Activated CD4-positive, alpha-beta T cell treated with anti-CD3 and anti-CD28 coated beads, Interleukin-2, amount 50 U/mL, for 16 hours (primary cell): ENCODE results near the gene DRC1.
"Not testable (repeated sequence)": the region's sequence is repeated elsewhere in the genome, so short reads cannot be mapped to it uniquely, and the experiment has no call there.

ENCODE experiments used
- DNase-seq: peaks from one replicate; pipeline ENCODE4 v3.0.0-alpha.2; 2020

DRC1 gene

DNA sequence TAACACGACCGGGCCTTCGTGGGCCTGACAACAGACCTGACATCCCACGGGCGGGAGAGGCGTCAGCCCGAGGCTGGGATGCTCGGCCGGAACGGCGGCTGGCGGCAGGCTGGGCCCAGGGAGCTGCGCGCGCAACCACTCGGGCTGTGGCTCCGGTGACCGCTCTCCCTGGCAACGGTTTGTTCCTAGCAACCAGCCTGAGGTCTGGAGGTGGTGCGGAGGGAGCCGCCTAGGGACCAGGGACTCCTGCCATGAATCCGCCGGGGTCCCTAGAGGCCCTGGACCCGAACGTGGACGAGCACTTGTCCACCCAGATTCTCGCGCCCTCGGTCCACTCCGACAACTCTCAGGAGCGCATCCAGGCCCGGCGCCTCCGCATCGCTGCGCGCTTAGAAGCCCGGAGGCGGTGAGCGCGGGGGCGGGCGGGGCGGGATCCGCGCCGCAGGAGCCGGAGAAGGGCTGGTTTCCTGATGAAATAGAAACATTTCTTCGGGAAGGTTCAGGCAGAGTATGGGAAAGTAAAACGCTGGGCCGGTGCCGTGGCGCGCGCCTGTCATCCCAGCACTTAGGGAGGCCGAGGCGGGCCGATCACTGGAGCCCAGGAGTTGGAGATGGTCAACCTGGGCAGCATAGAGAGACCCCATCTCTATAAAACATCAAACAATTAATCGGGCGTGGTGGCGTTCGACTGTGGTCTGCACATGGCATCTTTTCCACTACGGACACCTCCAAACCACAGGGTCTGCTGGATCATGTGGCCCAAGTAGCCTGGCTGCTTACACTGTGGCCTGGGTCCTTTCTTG is at the start of gene DRC1:
Gene DRC1, plus strand, starts transcription at position 182 of the 803 bp plus-strand sequence. Its CDS starts 70 bp downstream, at position 252.
- DNase-seq: peak; percentile 59

GRCh38 chr2:26352892-26353291 is 48.8 kb upstream of the DRC1 start:
- DNase-seq: peak; percentile 56

DNA sequence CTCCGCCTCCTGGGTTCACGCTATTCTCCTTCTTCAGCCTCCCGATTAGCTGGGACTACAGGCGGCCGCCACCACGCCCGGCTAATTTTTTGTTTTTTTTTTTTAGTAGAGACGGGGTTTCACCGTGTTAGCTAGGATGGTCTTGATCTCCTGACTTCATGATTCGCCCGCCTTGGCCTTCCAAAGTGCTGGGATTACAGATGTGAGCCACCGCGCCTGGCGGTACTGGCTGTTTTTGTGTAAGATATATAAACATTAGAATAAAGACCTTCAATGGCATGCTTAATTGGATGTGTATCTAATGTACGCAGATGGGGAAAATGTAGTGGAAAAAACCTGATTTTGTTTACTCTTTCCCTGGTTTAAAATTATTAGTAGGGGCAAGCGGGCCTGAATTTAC is 47.3 kb upstream of the DRC1 start:
- not testable (repeated sequence) for DNase-seq

- no peak for DNase-seq
Observed at GRCh38 chr2:26355038-26355995, 46.4 kb upstream of the DRC1 start.

- no peak for DNase-seq
Observed at GRCh38 chr2:26356111-26356510, 45.6 kb upstream of the DRC1 start.

DNA sequence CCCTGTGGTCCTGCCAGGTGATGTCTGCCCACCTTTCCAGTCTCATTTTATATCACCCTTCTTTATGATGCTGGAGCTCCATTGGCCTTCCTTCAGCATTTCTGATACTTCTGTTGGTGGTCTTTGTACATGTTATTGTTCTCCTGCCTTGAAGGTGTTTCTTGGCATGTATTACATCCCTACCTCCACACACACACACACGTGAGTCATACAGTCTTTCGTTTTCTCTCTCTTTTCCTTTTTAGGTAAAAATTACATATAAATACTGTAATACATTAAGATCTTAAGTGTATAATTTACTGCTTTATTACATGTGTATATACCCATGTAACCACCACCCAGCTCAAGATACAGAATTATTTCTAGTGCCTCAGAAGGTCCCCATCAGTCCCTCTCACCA is 44.9 kb upstream of the DRC1 start:
- no peak for DNase-seq

DNA sequence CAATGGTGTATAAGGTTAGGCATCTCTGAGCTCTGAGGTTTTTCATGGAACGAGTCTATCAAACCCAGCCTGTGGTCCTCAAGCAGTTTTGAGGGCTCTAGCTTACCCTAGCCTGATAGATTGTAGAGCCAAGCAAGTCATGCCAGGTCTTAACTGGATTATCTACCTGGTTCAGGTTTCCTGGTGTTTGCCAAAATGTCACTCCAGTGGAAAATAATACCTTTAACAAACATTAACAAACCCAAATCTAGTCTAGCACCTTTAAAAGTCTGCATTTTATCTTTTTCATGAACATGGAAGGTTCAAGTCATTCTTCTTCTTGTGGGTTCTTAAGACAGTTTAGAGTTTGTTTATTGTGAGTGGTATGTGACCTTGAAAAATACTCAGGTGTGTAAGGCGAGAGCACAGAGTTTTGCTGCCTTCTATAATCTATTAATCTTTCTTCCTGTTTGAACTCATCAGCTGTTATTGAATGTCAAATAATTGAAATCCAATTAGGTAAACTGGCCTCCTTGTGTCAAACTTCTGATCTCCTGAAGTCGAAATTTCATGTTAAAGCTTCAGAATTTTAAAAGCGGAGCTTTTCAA is 41.7 kb upstream of the DRC1 start:
- DNase-seq: no peak

DNA sequence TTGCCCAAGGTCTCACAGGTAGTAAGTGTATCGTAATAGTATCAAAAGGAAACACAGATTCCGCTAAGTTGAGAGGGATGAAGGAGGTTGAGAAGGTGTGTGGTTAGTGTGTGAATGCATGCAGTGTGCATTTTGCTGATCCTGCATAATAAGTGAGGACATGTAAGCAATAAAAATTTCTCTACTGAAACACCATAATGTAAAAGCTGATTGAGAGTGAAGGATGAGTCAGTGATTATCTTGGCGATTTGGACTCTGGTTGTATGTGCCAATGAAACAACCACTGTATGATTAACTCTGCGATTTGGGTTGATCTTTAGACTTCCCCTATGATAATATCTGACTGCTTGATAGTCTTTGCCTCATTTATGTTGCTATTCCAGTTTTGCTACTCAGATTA is 38.4 kb upstream of the DRC1 start:
- DNase-seq: peak; percentile 41

GRCh38 chr2:26363958-26364357 is 37.8 kb upstream of the DRC1 start:
- no peak for DNase-seq

GRCh38 chr2:26364669-26365068 is 37.1 kb upstream of the DRC1 start:
- DNase-seq: no peak

DNA sequence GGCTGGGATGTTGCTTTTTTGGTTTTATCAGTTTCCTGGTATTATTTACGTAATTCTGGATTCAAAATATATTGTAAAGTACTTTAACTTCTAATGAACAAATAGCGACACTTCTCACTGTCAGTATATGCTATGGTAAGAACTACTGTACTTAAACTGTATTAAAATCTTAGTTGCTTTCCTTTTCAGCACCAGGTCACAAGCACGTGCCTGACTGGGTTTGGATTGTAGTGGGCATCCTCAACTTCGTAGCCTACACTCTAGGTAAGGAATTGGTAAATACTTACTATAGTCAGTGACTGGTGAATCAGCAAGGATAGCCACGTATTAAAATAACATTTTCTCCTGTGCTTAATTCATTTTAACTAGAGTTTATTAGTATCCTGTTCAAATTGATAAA is 34.8 kb upstream of the DRC1 start:
- no peak for DNase-seq

DNA sequence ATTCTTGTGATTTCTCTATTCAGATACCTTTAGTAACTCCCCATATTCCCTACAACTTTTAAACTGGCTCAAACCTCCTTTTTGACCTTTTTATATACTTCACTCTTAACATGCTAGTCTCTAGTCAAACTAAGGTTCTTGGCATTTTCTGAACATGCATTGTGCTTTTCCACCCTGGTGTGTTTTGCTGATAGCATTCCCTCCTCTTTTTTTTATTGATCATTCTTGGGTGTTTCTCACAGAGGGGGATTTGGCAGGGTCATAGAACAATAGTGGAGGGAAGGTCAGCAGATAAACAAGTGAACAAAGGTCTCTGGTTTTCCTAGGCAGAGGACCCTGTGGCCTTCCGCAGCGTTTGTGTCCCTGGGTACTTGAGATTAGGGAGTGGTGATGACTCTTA is 32.1 kb upstream of the DRC1 start:
- not testable (repeated sequence) for DNase-seq

- not testable (repeated sequence) for DNase-seq
Observed at GRCh38 chr2:26370909-26371308, 30.8 kb upstream of the DRC1 start.

- no peak for DNase-seq
Observed at GRCh38 chr2:26376799-26377198, 24.9 kb upstream of the DRC1 start.

DNA sequence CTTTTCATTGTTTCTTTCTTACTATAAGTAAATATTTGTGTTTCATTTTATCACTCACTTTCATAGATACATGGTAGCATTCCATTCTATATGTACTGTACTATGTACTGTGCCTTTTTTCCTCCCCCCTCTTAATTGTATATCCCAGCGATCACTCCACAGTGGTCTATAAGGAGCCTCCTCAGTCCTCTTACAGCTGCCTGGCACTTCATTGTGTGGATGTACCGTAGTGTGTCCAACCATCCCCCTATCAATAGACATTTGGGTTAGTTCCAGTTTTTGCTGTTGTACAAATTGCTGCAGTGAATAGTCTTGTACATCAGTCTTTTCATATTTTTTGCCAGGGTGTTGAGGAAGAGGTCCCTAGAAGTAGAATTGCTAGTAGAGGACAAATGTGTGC is 21.4 kb upstream of the DRC1 start:
- no peak for DNase-seq

- DNase-seq: no peak
Observed at GRCh38 chr2:26382564-26382963, 19.2 kb upstream of the DRC1 start.

DNA sequence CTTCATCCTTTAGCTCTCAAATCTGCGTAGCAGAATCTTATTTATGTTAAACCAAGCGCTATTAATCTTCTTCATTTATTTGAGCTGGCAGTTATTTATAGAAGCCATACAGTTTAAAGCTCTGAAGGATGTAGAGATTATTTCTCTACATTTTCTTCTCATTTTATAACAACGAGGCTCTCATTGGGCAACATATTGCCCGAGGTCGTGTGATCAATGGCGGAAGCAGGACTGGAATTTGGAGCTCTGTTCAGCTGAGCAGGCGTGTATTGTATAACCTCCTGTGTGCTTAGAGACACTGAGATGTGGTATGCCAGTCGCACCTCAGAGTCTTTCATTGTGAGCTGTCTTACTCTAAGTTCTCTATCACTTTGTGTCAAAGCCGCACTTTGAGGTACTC is 17.5 kb upstream of the DRC1 start:
- no peak for DNase-seq

GRCh38 chr2:26384597-26384996 is 17.1 kb upstream of the DRC1 start:
- DNase-seq: no peak

GRCh38 chr2:26387189-26387588 is 14.5 kb upstream of the DRC1 start:
- no peak for DNase-seq

DNA sequence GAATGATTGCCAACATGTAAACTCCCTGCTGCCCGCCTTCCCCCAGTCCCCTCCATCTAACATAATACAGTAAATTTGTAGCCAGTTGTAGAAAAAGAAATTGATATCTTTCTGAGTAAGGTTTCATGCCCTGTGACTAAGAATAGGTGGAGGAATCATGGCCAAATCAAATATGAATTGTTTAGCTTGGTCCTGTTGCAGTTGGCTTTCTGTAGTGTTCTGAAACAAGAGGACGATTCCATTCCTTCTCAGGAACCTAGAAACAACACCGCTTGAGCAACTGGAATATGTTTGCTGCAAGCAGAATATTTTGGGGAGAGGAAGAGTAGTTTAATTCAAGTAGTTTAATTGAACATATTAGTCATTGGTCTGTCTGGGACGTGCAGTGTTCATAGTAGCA is 7.0 kb upstream of the DRC1 start:
- DNase-seq: no peak

DNA sequence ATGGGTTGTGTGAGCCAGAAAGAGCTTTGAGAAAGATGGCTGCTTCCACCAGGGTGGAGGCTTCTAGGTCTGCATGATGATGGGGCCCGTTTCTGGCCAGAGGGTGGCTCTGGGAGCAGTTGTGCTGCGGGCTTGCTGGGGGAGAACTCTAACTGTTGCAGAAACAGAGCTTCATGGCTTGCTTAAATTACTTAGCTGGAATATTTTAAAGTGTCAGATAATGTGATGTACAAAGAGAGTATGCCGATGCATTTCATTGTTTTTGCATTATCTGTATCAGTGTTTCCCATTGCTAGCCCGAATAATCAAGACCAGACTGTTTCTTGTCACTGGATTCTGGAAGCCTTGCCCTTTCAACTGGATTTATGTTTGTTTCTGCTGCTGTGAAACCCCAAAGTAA is 6.3 kb upstream of the DRC1 start:
- DNase-seq: no peak

DNA sequence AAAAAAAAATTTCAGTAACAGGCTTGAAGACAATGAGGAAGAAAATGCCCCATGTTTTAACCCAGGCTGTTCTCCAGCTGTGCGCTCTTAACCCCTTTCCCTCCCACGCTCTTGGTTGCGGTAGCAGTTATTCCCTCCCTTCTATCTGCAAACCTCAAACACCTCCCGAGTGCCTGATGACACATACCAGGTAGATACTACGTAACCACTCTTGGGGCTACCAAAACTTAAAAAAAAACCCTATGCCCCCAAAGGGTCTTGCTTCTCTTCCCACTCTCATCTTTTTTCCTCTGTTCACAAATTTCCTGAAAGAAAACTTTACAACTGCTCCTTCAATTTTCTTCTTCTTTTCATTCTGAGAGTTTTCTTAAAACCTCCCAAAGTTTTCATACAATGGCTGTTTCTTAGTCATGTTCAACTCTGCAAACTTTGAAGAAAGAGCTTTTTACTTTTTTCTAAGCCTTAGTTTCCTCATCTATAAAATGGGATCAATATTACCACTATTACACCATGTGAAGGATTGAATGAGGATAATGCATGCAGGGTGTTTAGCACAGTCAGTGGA is 4.9 kb upstream of the DRC1 start:
- peak; percentile 55 for DNase-seq

DNA sequence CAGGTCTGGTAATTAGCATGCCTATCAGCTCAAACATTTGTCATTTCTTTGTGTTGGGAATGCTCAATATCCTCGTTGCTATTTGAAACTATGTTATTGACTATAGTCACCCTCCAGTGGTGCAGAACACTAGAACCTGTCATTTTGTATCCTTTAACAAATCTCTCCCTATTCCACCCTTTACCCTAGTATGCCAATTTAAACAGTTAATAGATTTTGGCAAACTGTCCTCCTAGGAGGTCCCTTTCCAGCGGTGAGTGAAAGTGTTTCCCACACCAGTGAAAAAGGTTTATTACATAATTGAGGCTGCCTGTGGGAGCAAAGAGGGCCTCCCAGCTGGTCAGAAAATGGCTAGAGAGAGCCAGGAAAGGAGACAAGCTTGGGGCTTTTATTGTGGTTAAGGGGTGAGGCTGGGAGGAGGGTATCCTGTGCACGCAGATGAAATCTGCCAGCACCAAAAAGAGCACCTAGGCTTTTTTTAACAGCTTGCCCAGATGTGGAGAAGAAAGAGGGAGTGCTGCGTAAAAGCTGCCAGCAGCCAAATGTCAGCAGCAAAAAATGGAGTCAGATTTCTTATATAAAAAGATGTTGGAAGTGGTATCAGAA is 1.8 kb upstream of the DRC1 start:
- no peak for DNase-seq
